Effector memory CD4-positive, alpha-beta T cell (primary cell): ENCODE results near the gene LRRC8B.

ENCODE experiments used
- DNase-seq, 3 donors: peaks; one replicate each; pipeline ENCODE4 v3.0.0-alpha.2; 2020
- H3K27ac ChIP-seq: 2 replicates; pipeline ENCODE4 v1.7.0; 2013; ENCODE audit warnings: mild to moderate bottlenecking, low read length, moderate library complexity; ENCODE audit not compliant: insufficient read depth, poor library complexity, severe bottlenecking
- H3K27me3 ChIP-seq: replicated peaks from 2 replicates; pipeline ENCODE4 v1.7.0; 2013; ENCODE audit warnings: mild to moderate bottlenecking, low read length; ENCODE audit not compliant: insufficient read depth, control insufficient read depth, poor library complexity, severe bottlenecking
- H3K36me3 ChIP-seq: 2 replicates; pipeline ENCODE4 v1.7.0; 2013; ENCODE audit warnings: mild to moderate bottlenecking, low read length, moderate library complexity; ENCODE audit not compliant: control insufficient read depth, insufficient read depth
- H3K4me1 ChIP-seq: 2 replicates; pipeline ENCODE4 v1.7.0; 2013; ENCODE audit warnings: low read length, mild to moderate bottlenecking; ENCODE audit not compliant: control insufficient read depth, insufficient read depth, poor library complexity, severe bottlenecking
- H3K4me3 ChIP-seq: 2 replicates; pipeline ENCODE4 v1.7.0; 2013; ENCODE audit warnings: low read length, low read depth, mild to moderate bottlenecking; ENCODE audit not compliant: insufficient read depth, poor library complexity, severe bottlenecking
- H3K9me3 ChIP-seq: 2 replicates; pipeline ENCODE4 v1.7.0; 2013; ENCODE audit warnings: mild to moderate bottlenecking, low read length, moderate library complexity; ENCODE audit not compliant: control insufficient read depth

Gene LRRC8B

GRCh38 chr1:89578151-89578550 lies 53.5 kb downstream of the LRRC8B start:
- Histone ChIP-seq H3K27me3 (no peaks in the 10 kb centered on the region), H3K4me3 (no peak overlapping the region), H3K27ac (no peak overlapping the region), H3K9me3 (no peaks in the 10 kb centered on the region), H3K4me1 (no peaks in the 10 kb centered on the region), H3K36me3 (peaks cover 17% of the 10 kb centered on the region)
- DNase-seq = no peak

- no peak for DNase-seq
- no peaks in the 10 kb centered on the region for H3K27me3 ChIP-seq
- no peaks in the 10 kb centered on the region for H3K9me3 ChIP-seq
- H3K4me1 ChIP-seq = no peaks in the 10 kb centered on the region
- H3K4me3 ChIP-seq = no peak overlapping the region
- peaks cover 22% of the 10 kb centered on the region for H3K36me3 ChIP-seq
- H3K27ac ChIP-seq = no peak overlapping the region
These were observed 54.5 kb downstream of the LRRC8B start for GRCh38 chr1:89578946-89579684.

- Histone ChIP-seq H3K27ac (no peak overlapping the region), H3K36me3 (peaks cover 22% of the 10 kb centered on the region), H3K4me3 (no peak overlapping the region), H3K9me3 (no peaks in the 10 kb centered on the region), H3K27me3 (no peaks in the 10 kb centered on the region), H3K4me1 (no peaks in the 10 kb centered on the region)
- DNase-seq = no peak
These were observed 55.4 kb downstream of the LRRC8B start for GRCh38 chr1:89580036-89580435.

- Histone ChIP-seq H3K27ac (no peak overlapping the region), H3K4me1 (no peaks in the 10 kb centered on the region), H3K4me3 (no peak overlapping the region), H3K9me3 (no peaks in the 10 kb centered on the region), H3K36me3 (peaks cover 22% of the 10 kb centered on the region), H3K27me3 (no peaks in the 10 kb centered on the region)
- DNase-seq = no peak
These were observed 57.2 kb downstream of the LRRC8B start for GRCh38 chr1:89581859-89582258.

- Histone ChIP-seq H3K36me3 (peaks cover 22% of the 10 kb centered on the region), H3K9me3 (no peaks in the 10 kb centered on the region), H3K4me3 (no peak overlapping the region), H3K27me3 (no peaks in the 10 kb centered on the region), H3K27ac (no peak overlapping the region), H3K4me1 (no peaks in the 10 kb centered on the region)
- DNase-seq = no peak
These were observed 57.9 kb downstream of the LRRC8B start for GRCh38 chr1:89582571-89582970.

GRCh38 chr1:89584211-89584610 lies 59.6 kb downstream of the LRRC8B start:
- H3K36me3 ChIP-seq = peaks cover 22% of the 10 kb centered on the region
- no peak for DNase-seq
- H3K4me1 ChIP-seq = no peaks in the 10 kb centered on the region
- no peaks in the 10 kb centered on the region for H3K9me3 ChIP-seq
- no peak overlapping the region for H3K27ac ChIP-seq
- H3K4me3 ChIP-seq = no peak overlapping the region
- no peaks in the 10 kb centered on the region for H3K27me3 ChIP-seq

GRCh38 chr1:89584781-89585180 lies 60.2 kb downstream of the LRRC8B start:
- Histone ChIP-seq H3K4me3 (no peak overlapping the region), H3K27ac (no peak overlapping the region), H3K4me1 (no peaks in the 10 kb centered on the region), H3K9me3 (no peaks in the 10 kb centered on the region), H3K27me3 (no peaks in the 10 kb centered on the region), H3K36me3 (peaks cover 21% of the 10 kb centered on the region)
- no peak for DNase-seq

- H3K27ac ChIP-seq = no peak overlapping the region
- no peaks in the 10 kb centered on the region for H3K4me1 ChIP-seq
- H3K27me3 ChIP-seq = no peaks in the 10 kb centered on the region
- H3K36me3 ChIP-seq = peaks cover 11% of the 10 kb centered on the region
- DNase-seq = no peak
- H3K4me3 ChIP-seq = no peak overlapping the region
- no peaks in the 10 kb centered on the region for H3K9me3 ChIP-seq
These were observed 63.1 kb downstream of the LRRC8B start for GRCh38 chr1:89587729-89588161.

- Histone ChIP-seq H3K4me3 (no peak overlapping the region), H3K36me3 (peaks cover 3% of the 10 kb centered on the region), H3K9me3 (no peaks in the 10 kb centered on the region), H3K27me3 (no peaks in the 10 kb centered on the region), H3K27ac (no peak overlapping the region), H3K4me1 (no peaks in the 10 kb centered on the region)
- no peak for DNase-seq
These were observed 63.9 kb downstream of the LRRC8B start for GRCh38 chr1:89588480-89588879.

GRCh38 chr1:89589515-89589914 lies 64.9 kb downstream of the LRRC8B start:
- peaks cover 2% of the 10 kb centered on the region for H3K36me3 ChIP-seq
- no peak overlapping the region for H3K4me3 ChIP-seq
- no peaks in the 10 kb centered on the region for H3K4me1 ChIP-seq
- no peaks in the 10 kb centered on the region for H3K9me3 ChIP-seq
- no peak for DNase-seq
- H3K27ac ChIP-seq = no peak overlapping the region
- H3K27me3 ChIP-seq = no peaks in the 10 kb centered on the region
